Mesodermal cell (in vitro differentiated cells): ENCODE measurements around the gene FAM50A.
A peak's percentile ranks its signal among the peaks of the same experiment; 100 is the strongest.
"Not testable (repeated sequence)": the region's sequence is repeated elsewhere in the genome, so short reads cannot be mapped to it uniquely, and the experiment has no call there.

ENCODE experiments used
- H3K27ac ChIP-seq: 2 replicates; pipeline ENCODE4 v1.7.0; 2013; ENCODE audit warnings: mild to moderate bottlenecking, low read depth, low read length, moderate library complexity; ENCODE audit not compliant: severe bottlenecking
- H3K36me3 ChIP-seq: 2 replicates; pipeline ENCODE4 v1.7.1; 2013; ENCODE audit warnings: mild to moderate bottlenecking, low read length, moderate library complexity; ENCODE audit not compliant: control insufficient read depth, insufficient read depth
- H3K4me1 ChIP-seq: one replicate; pipeline ENCODE4 v1.7.1; 2013; ENCODE audit warnings: mild to moderate bottlenecking, low read length; ENCODE audit not compliant: insufficient read depth, control insufficient read depth, poor library complexity, severe bottlenecking
- H3K4me3 ChIP-seq: 2 replicates; pipeline ENCODE4 v1.7.0; 2013; ENCODE audit warnings: low read length, control low read depth, mild to moderate bottlenecking; ENCODE audit not compliant: insufficient read depth, poor library complexity, severe bottlenecking; ENCODE audit errors: extremely low read depth
- H3K9me3 ChIP-seq: 2 replicates; pipeline ENCODE4 v1.7.1; 2013; ENCODE audit warnings: mild to moderate bottlenecking, low read length, moderate library complexity; ENCODE audit not compliant: control insufficient read depth
- WGBS, 2 experiments: methylation state at CpG; one replicate each; pipeline ENCODE4 v1.1.5; 2013; ENCODE audit warnings: missing lambda C conversion rate in 2 of 2; ENCODE audit not compliant: insufficient coverage in 2 of 2; 5-methylcytosine and 5-hydroxymethylcytosine counted together

FAM50A gene

DNA sequence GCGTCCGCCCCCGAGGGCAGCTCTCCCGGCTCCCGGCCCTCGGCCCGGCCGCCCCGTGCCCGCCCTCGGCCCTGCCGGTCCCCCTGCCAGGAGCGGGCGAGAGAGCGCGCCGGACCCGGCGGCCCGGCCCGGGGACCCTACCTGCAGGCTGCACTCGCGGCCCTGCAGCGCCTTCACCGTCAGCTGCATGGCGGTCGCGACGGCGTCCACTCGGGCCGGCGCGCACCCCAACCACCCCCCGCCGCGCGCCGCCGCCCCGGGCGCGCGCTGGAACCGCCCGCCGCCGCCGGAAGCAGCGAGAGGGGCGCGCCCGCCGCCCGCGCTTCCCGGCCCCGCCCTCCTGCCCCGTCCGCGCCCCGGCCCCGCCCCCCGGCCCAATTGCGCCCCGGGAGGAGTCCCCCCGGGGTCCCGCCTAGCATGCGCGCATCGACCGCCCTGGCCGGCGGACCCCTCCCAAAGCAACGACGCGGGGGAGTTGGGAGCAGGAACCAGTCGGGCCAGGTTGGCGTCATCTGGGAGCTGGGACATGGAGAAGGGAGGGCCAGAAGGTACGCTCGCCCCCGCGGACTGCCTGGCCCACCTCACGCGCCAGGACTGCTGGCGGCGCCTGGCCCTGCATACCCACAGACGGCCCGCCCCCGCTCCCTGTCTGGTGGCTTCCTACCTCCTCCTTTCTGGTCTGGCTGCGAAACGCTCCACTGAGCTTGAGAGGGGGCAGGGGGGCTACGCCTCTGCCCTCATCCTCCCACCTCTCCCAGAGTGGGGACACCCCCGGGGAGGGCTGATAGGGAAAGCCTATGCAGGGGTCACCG lies 42.7 kb downstream of the FAM50A start, which contains the start of gene UBL4A:
Gene UBL4A (minus strand): TSS at position 220 of the 812 bp plus-strand sequence. CDS start 31 bp downstream, at position 189.
- Histone ChIP-seq H3K36me3 (peaks cover 31% of the 10 kb centered on the region), H3K9me3 (no peaks in the 10 kb centered on the region), H3K4me3 (peak within 1 kb of the TSS; percentile 46), H3K4me1 (no peaks in the 10 kb centered on the region), H3K27ac (no peak within 1 kb of the TSS)
- 0 to 3% methylated on average over 11 to 16 of the region's 95 CpGs for WGBS, 2 experiments

DNA sequence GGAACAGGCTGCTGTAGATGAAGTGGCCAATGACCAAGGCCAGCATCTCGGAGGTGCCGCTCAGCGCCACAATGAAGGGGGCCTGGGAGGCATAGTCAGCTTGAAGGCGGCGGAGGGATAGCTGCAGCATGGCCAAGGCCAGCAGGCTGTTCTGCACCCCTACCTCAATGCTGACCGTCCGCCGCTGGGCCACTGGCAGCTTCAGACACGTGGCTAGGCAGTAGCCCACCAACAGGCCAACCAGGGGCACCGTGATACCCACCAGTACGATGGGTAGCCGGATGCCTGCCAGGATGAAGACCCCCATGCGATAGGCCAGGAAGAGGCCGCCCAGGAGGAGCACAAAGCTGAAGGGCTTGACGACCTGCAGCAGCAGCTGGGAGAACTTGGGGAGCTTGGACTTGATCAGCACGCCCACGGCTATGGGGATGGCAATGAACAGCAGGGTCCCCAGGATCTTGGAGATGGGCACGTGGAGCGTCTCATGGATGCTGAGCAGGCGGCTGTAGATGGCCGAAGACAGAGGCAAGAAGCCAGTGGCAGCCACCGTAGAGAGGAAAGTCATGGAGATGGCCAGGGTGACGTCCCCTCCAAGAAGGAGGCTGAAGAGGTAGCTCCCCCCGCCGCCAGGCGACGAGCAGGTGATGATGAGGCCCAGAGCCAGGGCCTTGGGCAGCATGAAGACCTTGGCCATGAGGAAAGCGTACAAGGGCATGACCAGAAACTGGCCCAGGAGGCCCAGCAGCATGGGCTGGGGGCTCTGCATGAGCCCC lies 43.8 kb downstream of the FAM50A start:
- Histone ChIP-seq H3K27ac (no peak overlapping the region), H3K9me3 (no peaks in the 10 kb centered on the region), H3K4me3 (no peak overlapping the region), H3K4me1 (no peaks in the 10 kb centered on the region), H3K36me3 (peaks cover 31% of the 10 kb centered on the region)
- 93 to 96% methylated on average over 13 to 23 of the region's 28 CpGs for WGBS, 2 experiments

DNA sequence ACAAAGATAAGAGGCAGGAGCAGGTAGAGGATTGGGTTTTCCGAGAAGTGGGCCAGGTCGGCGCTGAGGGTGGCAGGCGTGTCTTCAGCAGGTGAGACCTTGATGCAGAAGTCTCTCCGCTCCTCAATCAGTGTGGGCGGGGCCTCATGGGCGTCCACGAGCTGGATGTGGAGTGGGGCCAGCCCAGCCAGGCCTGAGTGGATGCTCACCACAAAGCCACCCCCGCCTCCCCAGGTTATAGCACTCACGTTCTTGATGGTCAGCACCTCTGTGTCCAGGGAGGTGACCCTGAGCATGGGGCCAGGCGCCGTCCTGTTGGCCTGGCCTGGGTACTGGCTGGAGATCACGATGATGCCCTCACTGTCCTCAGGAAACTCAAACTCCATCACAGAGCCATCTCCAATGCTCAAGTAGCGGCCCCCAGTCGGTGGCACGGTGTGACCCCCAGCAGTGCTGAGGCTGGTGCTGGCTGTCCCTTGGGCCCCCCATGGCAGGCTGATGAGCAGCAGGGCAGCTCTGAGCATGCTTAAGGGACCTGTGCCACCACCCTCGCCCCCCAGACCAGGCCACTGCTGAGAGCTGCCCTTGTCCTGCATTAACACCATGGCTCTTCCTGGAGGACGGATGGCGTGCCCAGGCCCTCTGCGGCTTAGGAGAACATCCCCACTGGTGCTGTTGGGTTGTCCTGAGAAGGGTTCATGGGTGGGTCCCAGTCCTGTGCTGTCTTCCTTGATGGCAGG lies 44.6 kb downstream of the FAM50A start:
- Histone ChIP-seq H3K27ac (no peak overlapping the region), H3K36me3 (peaks cover 31% of the 10 kb centered on the region), H3K9me3 (no peaks in the 10 kb centered on the region), H3K4me3 (no peak overlapping the region), H3K4me1 (no peaks in the 10 kb centered on the region)
- 91 to 100% methylated on average over 3 to 10 of the region's 20 CpGs for WGBS, 2 experiments

DNA sequence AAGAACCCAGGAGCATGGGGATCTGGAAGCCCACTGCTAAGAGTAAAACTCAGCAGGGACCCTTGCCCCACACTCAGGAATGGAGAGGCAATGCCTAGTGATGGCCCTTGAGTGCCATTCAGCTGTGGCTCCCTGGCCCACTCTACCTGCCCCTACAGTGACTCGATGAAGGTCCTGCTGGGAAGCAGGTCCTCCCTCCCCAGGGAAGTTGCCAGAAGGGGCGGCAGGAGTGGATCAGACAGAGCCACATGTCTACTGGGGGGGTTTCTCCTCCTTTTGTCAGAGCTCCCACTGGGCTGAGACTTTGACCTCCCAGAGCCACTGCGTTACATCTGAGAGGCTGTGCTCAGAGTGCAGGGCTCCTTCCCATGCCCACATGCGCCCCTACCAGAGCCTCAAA lies 45.2 kb downstream of the FAM50A start:
- H3K4me1 ChIP-seq = no peaks in the 10 kb centered on the region
- no peak overlapping the region for H3K4me3 ChIP-seq
- H3K27ac ChIP-seq = no peak overlapping the region
- WGBS, 2 experiments = 100% methylated on average over 1 to 2 of the region's 4 CpGs
- H3K9me3 ChIP-seq = no peaks in the 10 kb centered on the region
- H3K36me3 ChIP-seq = peaks cover 25% of the 10 kb centered on the region

DNA sequence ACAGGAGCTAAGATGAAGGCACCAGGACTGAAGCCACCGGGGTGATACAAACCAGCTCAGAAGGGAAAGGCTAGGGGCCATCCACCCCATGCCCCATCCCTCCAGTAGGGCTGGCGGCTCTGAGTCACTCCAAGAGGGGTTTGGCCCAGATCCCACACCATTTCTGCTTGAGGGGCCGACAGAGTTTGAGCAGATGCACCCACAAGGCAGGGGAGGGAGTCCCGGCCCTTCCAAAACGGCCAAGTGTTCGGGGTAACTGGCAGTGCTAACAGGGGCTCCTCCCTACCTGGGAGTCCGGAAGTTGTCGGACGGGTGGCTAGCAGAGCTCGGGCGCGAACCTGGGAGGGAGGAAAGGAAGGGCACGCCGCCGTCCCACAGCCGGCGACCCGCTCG lies 46.1 kb downstream of the FAM50A start:
- no peak overlapping the region for H3K27ac ChIP-seq
- WGBS, 2 experiments = 5 to 40% methylated on average over 2 to 8 of the region's 19 CpGs
- H3K4me1 ChIP-seq = no peaks in the 10 kb centered on the region
- H3K36me3 ChIP-seq = peaks cover 17% of the 10 kb centered on the region
- no peaks in the 10 kb centered on the region for H3K9me3 ChIP-seq
- H3K4me3 ChIP-seq = peak overlapping the region; percentile 47

DNA sequence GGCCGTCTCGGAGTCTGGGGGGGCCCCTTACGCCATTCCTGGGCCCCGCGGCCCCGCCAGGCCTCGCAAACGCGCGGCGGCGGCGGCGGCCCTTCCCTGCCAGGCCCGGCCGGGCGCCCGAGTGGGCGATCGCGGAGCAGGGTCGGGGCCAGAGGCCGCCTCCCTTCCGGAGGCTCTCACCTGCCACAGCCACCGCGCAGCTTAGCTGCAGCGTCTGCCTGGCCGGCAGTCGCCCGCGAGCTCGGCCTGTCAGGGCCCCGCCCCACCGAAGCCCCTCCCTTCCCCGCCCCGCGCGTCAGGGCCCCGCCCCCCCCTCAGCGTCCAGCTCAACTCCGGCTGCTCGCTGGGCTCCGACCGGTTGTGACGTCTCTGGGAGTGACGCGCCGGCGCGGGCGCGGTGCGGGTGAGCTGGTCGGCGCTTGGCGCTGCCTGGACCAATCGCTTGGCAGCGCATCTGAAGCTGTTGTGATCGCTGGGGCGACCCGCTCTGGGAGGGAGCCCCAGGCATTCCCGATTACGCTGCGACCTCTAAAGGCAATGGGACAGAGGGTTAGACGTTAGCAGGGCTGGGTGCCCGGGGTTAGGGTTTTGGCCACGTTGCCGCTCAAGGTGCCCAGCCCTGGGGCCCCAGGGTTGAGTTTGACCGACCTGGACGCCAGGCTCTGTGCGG lies 46.6 kb downstream of the FAM50A start, which contains the start of gene SLC10A3:
Gene SLC10A3 (minus strand): TSS at position 216 of the 670 bp plus-strand sequence. CDS start 1,689 bp downstream, outside the sequence.
- Histone ChIP-seq H3K36me3 (peaks cover 12% of the 10 kb centered on the region), H3K4me3 (peak within 1 kb of the TSS; percentile 47), H3K27ac (peak within 1 kb of the TSS; percentile 86), H3K4me1 (no peaks in the 10 kb centered on the region), H3K9me3 (no peaks in the 10 kb centered on the region)
- WGBS, 2 experiments = 0% methylated on average over 19 to 20 of the region's 71 CpGs

DNA sequence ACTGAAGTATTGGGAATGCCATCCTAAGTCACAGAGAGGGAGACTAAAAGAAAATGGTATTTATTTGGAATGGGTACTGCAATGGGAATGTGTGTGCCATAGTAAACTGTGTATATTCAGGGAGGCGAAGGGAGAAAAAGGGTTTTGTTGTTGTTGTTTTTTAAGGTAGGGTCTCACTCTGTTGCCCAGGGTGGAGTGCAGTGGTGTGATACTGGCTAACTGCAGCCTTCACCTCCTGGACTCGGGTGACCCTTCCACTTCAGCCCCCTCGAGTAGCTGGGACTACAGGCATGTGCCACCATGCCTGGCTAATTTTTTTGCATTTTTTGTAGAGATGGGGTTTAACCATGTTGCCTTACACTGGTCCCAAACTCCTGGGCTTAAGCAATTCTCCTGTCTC lies 50.8 kb downstream of the FAM50A start:
- no peak overlapping the region for H3K27ac ChIP-seq
- H3K4me3 ChIP-seq = no peak overlapping the region
- no peaks in the 10 kb centered on the region for H3K9me3 ChIP-seq
- 100% methylated on average over 1 of the region's 3 CpGs; no CpG with 5 or more reads in 1 of the 2 experiments for WGBS, 2 experiments
- H3K4me1 ChIP-seq = no peaks in the 10 kb centered on the region
- no peaks in the 10 kb centered on the region for H3K36me3 ChIP-seq

DNA sequence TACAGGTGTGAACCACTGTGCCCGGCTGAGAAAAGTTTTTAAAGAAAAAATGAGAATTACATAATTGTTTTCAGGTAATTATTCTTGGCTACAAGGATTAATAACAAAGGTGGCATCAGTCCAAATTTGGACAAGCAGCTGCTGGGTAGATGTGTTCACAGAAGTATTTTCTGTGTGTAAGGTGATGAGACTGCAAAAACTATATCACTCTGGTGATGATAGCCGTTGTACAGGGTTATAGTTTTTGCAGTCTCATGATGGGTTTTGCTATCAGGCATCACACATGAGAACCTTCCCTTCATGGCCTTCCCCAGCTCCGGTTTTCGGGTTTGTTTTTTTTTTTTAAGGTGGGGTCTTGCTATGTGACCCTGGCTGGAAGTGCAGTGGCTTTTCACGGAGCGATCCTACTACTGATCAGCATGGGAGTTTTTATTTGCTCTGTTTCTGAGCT lies 51.6 kb downstream of the FAM50A start:
- Histone ChIP-seq H3K4me1 (no peaks in the 10 kb centered on the region), H3K36me3 (no peaks in the 10 kb centered on the region), H3K9me3 (no peaks in the 10 kb centered on the region), H3K27ac (no peak overlapping the region), H3K4me3 (no peak overlapping the region)
- no CpG with 5 or more reads among the region's 6 CpGs for WGBS, 2 experiments

DNA sequence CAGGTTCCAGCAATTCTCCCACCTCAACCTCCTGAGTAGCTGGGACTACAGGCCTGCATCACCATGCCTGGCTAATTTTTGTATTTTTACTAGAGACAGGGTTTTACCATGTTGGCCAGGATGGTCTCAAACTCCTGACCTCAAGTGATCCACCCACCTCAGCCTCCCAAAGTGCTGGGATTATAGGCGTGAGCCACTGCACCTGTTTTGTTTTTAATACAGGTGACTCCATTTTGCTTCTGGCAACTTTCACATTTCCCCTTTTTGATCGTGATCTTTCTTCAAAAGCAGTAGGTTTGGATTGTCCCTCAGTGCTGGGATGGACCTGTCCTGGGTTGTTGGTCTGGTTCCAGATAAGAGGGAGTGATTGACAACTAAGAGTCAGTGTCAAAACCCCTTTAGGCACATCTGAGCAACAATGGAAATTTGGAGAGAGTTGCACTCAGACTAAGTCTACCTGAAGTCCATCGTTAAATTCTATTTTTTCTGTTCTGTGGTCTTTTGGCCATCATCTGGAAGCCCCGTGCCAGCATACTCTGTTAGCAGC lies 52.7 kb downstream of the FAM50A start:
- H3K4me1 ChIP-seq, H3K4me3 ChIP-seq, H3K9me3 ChIP-seq, H3K27ac ChIP-seq, H3K36me3 ChIP-seq: not testable (repeated sequence)
- WGBS, 2 experiments = no CpG with 5 or more reads among the region's 4 CpGs
